HG03196 (cell line): ENCODE results near the gene SORCS2.

Source experiments
- ATAC-seq: cut with Tn5 transposase; IDR thresholded peaks from one replicate; pipeline ENCODE4 v1.9.1; 2021; ENCODE audit not compliant: unreplicated experiment

The SORCS2 gene

DNA sequence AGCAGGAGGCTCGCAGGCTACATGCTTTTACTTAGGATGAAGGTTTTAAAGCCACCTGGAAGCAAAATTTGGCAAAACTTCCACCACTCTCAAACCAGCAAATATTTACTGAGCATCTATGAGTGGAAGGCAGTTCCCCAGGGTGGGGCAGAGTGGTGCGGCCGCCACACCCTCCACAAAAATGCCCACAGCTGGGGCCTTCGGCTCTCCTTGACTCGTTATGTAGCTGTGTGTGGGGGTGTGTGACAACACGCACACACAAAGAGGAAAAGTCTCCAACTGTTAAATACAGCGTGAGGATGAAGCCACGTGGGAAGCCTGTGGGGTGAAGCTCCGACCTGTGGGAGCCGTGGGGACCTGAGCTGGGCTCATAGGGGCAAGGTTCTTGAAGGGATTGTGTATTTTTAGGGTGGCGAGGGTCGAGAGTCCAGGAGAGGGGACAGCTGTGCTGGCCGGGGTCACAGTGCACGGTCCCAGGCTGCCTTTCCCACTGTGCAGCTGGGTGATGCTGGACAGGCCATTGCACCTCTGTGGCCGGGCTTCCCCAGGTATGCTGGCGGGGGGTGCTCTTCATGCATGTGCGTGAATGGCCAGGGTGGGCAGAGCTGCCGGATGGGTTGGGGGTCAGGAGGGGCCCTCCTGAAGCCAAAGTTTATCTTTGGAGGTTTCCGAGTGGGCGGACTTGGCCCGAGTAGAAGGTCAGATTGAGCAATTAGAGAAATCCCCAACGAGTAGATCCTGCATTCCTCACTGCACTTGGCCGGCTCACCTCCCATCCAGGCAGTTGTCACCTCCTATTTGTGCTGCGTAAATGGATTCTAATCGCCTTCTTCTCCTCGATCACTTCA, 25.4 kb downstream of the SORCS2 start:
- no peak for ATAC-seq

DNA sequence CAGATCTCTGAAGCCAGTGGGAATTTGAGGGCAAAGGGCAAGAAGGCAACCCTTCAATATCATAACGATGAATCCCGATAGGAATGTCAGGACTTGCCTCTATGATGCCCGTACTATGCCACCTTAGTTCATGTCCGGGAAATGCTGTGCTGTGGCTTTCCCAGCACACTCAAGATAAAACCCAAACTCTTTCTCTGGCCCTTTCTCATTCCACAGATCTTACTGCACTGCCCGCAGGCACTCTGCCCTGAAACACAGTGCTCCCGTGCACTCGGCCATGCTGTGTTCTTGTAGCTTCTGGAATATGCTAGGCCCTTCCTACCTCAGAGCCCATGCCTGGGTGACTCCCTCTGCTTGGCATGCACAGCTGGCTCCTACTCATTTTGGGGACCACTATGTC, 26.3 kb downstream of the SORCS2 start:
- no peak for ATAC-seq

DNA sequence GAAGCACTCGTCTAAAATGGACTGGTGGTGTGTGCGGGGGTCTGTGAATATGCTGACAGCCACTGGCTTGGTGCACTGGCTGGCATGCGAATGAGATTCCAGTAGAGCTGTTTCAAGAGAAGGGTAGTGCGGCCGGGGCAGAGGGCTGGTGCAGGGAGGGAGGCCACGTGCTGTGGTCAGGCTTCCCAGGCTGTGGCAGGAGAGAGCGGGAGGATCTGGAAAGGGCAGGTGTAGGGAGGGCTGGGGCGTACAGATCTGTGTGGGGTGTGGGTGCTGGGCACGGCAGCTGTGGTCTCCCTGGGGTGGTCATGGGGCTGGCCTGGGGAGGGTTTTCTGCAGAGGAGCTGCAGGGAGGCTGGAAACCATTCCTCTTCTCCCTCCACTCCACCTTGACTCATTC, 30.2 kb downstream of the SORCS2 start:
- no peak for ATAC-seq

DNA sequence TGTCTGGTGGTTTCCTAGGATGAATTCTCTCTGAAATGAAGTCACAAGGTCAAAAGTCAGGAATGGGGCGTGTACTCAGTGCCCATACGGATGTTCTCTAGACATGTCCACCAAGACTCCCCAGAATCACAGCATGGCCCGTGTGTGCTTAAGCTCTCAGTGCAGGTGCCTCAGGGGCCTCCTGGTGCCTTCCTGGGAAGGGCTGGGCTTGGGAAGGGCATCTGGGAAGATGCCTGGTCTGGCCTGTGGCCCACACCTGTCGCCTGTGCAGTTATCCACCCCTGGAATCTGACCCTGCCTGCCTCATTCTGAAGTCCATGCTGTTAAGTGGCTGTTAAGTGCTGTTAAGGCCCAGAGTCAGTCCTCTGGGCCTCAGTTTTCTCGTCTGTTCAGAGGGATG, 31.2 kb downstream of the SORCS2 start:
- ATAC-seq, result no peak

DNA sequence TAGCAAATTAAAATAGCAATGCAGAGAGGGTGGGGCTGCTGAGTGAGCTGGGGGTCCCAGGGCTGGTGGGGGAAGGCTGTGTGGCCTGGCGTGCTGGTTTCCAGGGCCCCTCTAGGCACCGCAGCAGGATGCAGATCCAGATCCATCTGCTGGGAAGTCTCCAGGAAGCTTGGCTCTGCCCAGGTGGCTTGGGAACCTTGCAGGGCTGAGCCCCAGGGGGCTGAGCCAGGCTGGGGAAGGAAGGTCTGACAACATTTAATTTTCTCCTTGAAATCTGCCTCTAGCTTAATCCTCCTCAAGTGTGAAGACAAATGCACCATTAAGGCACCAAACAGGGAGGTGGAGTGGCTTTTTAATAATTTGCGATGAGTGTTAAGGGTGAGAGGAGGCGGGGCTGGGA, 31.7 kb downstream of the SORCS2 start:
- ATAC-seq, result no peak

DNA sequence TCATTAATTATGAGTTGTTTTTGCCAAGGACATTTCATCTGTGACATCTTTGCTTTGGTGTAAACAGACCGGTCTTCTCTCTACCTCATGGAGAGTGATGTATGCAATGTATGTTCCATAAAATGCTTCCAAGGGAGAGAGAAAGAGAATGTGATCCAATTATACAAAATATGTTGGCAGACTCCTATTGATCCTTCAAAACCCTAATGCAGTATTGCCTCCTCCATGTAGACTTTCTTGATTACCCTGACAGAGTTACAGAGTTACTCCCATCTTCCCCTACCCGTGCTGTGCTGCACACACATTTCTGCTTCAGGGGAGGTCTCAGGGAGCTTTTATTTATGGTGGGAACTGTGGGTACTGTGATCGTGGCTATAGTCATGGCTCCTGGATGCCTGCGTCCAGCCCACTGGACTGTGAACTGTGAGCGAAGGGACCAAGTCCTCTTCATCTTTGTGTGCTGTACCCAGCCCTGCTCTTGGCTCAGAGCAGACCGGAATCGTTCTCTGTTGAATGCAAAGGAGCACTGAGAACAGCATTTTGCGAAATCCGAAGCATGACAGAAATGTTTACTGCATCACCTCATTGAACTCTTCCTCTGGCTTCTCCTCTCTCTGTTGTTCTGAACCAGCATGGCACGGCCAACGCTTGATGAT, 32.7 kb downstream of the SORCS2 start:
- no peak for ATAC-seq

DNA sequence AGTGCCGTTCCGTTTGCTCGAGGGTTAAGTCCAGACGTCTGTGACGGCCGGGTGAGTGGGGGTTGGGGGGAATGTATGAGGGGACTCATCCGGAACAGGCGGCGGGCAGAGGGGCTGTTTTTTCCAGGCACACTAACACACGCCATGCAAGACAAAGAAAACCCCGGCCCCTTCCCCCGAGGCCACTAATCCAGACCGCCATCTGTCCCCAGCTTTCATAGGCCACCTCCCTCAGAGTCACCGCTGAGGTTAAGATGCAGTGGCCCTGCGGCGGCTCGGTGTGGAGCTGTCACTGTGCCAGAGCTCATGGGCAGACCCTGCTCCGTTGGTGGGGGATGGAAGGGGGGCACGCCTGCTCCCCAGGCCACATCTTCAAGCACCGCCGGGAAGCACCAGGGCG, 34.1 kb downstream of the SORCS2 start:
- no peak for ATAC-seq

DNA sequence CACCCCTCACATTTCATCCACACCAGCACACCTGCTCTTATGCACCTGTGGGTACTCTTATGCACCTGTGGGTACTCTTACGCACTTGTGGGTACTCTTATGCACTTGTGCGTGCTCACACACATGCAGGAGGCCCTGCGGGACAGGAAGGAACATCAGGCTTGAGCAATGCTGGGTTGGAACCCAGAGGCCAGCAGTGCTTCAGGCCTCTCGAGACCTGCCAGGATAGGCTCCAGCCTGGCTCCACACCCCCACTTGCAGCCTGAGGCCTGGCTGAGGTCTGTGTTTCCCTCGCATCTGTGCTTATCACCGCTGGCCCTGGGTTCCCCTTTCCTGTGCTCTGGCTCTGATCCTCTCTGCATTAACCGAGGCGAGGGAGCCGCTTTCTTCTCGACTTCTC, 34.7 kb downstream of the SORCS2 start:
- ATAC-seq, result no peak

DNA sequence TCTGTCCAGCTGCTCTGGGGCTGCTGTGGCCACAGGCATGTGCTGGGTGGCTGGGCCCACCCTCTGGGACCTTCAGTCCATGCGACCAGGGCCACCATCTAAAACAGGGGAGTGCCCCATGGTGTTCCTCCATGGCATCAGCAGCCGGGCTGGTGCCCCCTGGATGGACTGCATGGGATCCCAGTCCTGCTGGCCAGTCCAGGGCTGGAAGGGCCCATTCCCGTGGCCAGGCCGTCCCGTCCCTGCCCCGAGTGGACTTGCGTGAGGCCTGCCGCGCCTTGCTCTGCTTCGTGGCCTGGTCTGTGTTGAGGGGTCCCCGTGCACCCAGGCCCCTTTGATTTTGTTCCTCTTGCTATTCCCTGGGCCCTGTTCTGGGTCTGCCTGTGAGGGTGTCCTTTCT, 36.4 kb downstream of the SORCS2 start:
- no peak for ATAC-seq

DNA sequence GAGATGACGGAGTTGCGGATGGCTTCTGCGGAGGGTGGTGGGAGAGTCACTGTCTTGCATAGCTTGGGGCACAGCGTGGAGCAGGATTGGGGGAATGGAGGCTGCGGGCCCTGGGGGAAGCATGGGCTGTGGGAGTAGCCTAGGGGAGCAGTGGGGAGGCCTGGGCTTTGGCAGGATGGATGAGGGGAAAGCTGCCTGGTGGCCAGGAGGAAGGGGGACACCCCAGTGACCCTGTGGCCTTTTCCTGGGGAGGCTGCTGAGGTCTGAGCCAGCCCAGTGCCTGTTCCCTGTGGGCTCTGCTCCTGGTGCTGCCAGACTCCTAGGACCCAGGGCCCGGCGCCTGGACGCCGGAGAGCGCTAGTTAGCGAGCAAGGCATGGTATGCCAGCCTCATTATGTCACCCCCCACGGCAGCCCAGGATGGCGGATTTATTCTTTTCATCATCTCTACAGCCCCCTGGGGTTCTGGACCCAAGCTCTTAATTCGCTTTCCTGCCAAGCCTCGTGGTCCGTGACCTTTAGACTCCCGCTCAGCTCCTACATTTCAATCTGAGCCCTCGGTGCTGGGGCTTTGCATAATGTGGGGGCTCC, 39.8 kb downstream of the SORCS2 start:
- no peak for ATAC-seq

DNA sequence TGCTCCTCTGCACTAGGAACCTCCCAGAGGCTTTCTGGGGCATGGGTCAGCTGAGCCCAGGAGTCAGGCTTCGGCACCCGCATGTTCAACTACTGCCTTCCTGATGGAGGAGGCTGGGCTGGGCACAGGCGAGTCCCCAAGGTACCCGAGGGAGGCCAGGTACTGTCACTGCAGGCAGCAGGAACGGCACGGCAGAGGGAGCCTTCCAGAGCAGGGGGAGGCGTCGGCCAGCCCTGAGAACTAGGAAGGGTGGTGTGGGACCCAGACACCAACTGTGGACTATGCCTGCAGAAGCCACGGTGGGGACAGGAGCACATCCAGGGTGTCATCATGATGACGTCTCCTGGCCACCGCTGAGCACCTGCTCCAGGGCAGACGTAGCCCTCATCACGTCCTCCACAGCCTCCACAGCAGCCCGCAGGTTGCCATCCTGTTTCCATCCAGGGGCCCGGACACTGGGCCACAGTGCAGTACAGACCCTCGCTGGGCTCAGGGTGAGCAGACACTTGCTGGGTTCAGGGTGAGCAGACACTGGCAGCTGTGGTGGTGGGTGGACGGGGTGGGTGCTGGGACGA, 40.8 kb downstream of the SORCS2 start:
- no peak for ATAC-seq

DNA sequence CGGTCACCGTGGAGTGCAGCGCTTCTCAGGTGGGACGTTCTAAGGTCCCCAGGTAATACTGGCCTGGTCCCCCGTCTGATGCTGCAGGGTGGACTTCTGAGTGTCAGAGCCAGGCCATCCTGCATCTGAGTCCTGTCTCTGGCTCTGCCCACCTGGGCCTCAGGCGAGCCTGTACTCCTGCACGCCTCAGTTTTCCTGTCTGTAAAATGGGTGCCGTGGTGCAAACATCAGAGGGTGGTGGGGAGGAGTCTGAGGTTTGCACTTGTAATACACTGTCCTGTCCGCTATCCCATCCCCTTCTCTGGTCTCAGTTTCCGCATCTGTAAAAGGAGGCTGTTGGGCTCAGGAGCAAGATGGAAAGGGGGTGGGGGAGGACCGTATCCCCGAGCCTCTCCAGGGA, 41.3 kb downstream of the SORCS2 start:
- no peak for ATAC-seq

DNA sequence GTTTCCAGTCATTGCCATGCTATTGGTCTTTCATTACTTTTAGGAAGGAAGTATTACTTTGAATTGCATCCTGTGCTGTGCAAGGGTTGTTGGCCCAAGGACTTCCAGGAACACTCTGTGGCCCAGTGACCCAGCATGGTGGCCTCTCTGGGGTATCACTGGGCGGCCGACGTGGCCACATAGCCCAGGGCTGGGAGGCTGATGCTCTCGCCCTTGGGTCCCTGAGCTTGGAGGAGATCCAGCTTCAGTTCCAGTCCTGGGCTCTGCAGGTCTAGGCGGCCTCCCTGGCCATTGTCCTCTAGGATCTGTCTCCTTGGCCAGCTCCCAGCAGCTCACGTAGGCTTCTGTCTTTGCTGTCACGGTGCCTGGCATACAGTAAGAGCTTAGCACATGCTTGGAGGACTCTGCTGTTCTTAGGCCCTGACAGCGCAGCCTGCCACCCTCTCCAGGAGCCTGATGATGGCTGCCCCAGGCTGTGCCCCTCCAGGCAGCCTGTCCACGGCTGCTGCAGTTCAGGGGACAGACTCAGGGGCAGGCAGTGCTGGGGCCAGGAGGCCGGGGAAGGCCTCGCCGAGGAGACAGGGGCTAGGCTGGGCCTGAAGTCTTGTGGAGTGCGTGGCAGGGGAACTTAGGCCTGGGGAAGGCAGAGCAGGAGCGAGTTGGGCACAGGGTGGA, 42.2 kb downstream of the SORCS2 start:
- no peak for ATAC-seq

DNA sequence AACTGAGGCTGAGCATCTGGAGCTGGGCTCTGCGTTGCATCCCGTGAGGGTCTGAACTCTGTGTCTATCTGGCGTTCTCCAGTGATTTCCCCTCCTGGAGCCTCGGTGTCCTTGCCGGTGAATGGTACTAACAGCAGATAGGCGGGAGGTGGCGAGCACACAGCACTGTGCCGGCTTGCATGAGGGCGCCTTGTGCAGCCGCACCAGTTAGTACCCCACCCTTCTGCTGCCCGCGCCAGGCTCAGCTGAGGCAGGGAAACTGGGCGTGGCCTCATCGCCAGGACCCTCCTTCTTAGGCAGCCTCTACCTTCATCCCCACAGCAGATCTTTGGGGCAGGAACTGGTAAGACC, 42.7 kb downstream of the SORCS2 start:
- no peak for ATAC-seq

DNA sequence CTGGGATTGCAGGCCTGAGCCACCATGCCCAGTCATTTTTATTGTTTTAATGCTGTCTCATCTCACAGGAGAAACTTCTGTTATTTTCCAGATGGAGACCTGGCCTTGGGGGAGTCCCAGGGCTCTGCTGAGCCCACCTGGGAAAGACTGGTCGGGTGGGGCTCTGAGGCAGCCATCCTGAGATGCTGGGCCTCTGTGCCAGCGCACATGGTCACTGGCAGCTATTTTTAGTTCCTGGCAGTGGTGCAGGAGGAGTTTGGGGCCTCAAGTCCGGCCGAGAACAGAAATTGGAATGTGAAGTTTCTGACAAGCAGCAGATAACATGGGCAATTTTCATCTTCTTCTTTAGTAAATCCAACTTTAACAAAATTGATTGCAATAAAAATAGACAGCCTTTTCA, 44.5 kb downstream of the SORCS2 start:
- no peak for ATAC-seq

DNA sequence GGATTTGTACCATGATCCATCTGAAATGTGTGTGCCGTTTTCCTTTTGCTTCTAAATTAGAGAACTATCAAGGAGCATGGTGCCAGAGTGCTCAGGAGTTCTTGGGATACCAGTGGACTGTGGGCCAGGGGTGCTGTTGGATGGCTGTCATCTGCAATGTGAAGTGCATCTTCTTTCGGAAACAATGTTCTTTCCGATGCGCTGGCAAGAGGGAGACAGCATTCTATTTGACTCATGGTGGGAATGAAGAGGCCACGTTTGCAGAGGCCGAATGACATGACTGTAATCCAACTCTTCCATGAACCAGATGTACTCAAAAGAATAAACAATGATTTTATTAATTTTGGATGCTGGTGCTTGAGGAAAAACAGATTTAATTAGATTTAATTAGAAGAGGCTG, 45.5 kb downstream of the SORCS2 start:
- ATAC-seq, result no peak

DNA sequence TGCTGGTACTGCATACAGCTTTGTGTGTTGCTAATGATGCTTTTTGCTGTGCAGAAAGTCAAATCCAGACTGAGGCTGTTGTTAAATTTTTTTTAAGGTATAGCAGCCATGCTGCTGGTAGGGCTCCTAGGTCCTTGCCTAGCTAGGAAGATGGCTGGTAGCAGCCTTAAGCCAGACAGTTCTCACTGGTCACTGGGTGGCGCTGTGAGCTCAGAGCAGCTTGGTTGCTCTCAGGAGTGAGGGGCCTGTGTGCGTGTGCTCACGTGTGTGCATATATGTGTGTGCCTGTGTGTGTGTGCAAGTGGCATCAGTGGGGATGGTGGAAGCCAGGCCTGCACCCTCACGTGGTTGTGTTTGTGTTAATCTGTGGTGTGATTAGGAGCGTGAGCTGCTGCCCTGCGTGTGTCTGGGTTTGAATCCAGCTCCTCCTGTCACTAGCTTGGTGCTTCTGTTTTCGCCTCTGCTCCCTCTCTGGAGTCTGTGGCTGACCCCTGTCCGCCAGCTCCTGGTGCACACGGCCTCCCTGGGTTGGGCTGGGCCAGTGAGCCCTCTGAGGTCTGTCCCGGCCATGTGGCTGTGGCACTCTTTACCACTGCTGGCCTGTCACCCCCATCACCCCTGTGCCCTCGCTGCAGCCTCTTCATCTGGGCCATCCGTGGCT, 46.1 kb downstream of the SORCS2 start:
- no peak for ATAC-seq

DNA sequence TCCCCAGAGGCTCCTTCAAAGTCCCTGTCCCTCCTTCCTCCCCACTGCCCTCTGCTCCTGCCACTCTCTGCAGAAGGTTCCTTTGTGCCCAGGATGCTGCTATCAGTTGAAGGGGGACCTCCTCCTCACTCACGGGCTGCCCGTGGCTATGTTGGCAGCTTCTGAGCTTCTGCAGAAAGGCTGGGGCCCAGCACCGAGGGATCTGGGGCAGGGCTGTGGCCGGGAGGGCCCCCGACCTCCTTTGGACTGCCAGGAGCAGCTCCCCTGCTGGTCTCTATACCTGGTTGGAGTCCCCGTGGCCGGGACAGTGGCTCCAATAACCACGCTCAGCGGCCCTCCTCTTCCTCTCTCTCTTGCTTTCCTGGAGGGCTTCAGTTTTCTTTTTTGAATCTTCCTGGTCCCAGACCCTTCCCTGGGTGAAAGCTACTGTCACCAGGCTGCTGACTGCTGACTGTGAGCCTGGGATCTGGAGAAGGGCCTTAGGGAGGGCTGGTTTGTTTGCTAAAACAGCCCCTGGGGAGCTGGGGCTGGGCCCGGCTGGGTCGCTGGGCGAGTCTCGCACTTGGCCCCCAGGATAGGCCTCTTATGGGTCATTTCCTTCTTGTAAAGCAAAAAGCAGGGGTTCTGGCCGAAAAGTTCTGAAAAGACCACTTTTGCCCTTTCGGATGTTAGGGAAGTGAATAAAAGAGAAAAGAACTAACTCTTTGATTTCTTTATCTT, 46.9 kb downstream of the SORCS2 start:
- no peak for ATAC-seq

DNA sequence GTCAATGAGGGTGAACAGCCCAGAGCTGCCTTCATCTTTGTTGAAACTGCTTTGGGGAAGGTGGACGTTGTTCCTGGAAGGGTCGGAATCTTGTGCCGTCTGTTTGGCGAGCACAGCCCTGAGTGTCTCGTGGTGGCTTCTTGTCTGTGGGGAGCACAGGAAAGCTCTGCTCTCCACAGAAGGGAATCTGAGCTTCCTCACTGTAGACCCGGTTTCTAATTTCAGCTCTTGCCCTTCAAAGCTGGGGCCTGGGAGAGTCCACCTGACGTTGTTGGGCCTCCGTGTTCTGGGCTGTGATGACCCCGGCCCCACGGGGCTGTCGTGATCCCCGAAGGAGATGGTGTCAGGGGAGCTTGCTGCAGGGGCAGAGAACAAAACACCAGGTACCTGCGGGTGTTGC, 47.5 kb downstream of the SORCS2 start:
- no peak for ATAC-seq

DNA sequence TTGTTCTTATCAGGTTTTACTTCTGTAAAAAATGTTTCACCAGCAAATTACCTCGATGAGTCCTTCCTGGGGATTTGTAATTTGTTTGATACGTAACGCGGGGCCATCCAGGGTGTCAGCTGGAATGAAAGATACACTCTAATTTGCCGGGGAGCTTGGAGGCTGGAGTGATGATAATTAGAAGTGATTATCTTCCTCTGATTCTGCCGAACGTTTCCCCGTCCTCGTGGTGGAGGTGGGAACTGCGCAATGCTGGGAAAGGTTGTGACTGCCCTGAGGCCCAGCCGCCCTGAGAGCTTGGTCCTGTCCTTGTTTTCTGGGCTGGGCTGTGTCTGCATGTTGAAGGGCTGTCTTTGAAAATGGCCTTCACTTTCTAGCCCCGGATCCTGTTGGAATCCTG, 48.0 kb downstream of the SORCS2 start:
- no peak for ATAC-seq
